HL-60 (cell line): ENCODE measurements around the gene SLC17A3.

Source experiments
- DNase-seq, 2 experiments: peaks; one replicate each; pipeline ENCODE4 v3.0.0-alpha.2; 2010 to 2020; ENCODE audit warnings: low read depth in 1 of 2, low spot score in 1 of 2
- H3K27ac ChIP-seq: fragments of 250-450 bp; sonication (Bioruptor Pico); replicated peaks from 2 replicates; pipeline ENCODE4 v1.5.1; 2020; ENCODE audit warnings: mild to moderate bottlenecking, moderate library complexity
- H3K27me3 ChIP-seq: fragments of 250-450 bp; sonication (Bioruptor Pico); 2 replicates; pipeline ENCODE4 v1.5.1; 2021; ENCODE audit warnings: mild to moderate bottlenecking, moderate library complexity; ENCODE audit not compliant: insufficient read depth, poor library complexity, severe bottlenecking
- H3K4me3 ChIP-seq: replicated peaks from 2 replicates; pipeline ENCODE4 v1.5.1; 2011; ENCODE audit warnings: mild to moderate bottlenecking, control low read depth, low read length; ENCODE audit not compliant: insufficient read depth
- CTCF ChIP-seq: IDR thresholded peaks from one replicate; pipeline ENCODE4 v1.5.1; 2011; ENCODE audit warnings: low read length, control low read depth, inconsistent platforms; ENCODE audit not compliant: insufficient read depth
- GABPA ChIP-seq: IDR thresholded peaks from 2 replicates; pipeline ENCODE4 v1.6.1; 2012; ENCODE audit warnings: low read depth
- POLR2AphosphoS5 ChIP-seq: IDR thresholded peaks from 2 replicates; pipeline ENCODE4 v1.6.1; 2012; ENCODE audit warnings: low read depth
- REST ChIP-seq: IDR thresholded peaks from 2 replicates; pipeline ENCODE4 v1.6.1; 2012; ENCODE audit warnings: low read depth; ENCODE audit not compliant: insufficient replicate concordance
- SPI1 ChIP-seq: IDR thresholded peaks from 2 replicates; pipeline ENCODE4 v1.6.1; 2012; ENCODE audit warnings: low read depth, mild to moderate bottlenecking, borderline replicate concordance

The SLC17A3 gene

GRCh38 chr6:25830458-25830857 lies 43.6 kb downstream of the SLC17A3 start:
- Histone ChIP-seq H3K27ac (no peak overlapping the region), H3K4me3 (no peak overlapping the region), H3K27me3 (no peaks in the 10 kb centered on the region)
- no peak for DNase-seq
- TF ChIP-seq POLR2AphosphoS5: no peak
- no peak for TF ChIP-seq SPI1
- no peak for TF ChIP-seq GABPA
- no peak for TF ChIP-seq REST
- no peak for TF ChIP-seq CTCF

DNA sequence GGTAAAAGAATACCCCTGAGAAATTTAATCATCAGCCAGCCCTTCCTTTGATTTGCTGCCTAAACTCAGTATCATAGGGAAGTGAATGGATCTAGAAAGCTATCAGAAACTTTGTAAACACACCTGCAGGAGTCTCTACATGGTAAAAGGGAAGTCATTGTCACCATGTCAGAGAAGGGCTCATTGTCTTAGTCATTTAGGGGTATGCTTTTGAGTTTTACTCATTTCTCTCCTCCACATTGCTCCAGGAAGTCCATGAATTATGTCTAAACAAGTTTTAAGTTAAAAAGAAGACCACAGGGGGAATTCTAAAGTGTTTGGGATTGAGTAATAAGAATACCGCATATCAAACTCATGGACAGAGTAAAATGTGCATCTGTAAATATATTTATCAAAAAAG lies 44.7 kb downstream of the SLC17A3 start:
- Histone ChIP-seq H3K4me3 (no peak overlapping the region), H3K27me3 (peaks cover 6% of the 10 kb centered on the region), H3K27ac (no peak overlapping the region)
- no peak for DNase-seq
- TF ChIP-seq SPI1: peak; percentile 10; the same call in 1 of the 2 replicates
- TF ChIP-seq GABPA: no peak

DNA sequence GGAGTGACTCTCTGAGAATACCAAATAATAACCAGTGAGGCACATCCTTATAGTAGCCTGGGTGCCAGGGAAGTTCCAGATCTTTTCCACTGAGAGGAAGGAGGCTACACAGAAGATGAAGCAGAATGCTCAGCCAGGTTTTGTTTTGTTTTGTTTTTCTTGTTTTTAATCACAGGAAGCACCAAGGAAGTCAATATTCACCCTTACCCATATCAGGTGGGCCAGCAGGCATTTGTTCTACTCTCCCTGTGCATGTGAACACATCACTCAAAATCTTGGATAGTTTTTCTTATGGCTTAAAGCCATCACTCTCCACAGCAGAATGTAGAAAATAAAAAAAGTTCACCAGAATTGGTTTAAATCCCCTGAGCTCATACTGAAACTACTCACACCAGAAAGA lies 52.7 kb downstream of the SLC17A3 start:
- TF ChIP-seq POLR2AphosphoS5 (no peak), GABPA (no peak), SPI1 (no peak)
- H3K4me3 ChIP-seq: no peak overlapping the region
- peaks cover 6% of the 10 kb centered on the region for H3K27me3 ChIP-seq
- no peak overlapping the region for H3K27ac ChIP-seq
- no peak for DNase-seq

- Histone ChIP-seq H3K27ac (no peak overlapping the region), H3K4me3 (no peak overlapping the region), H3K27me3 (no peaks in the 10 kb centered on the region)
- DNase-seq: no peak
- no peak for TF ChIP-seq REST
- no peak for TF ChIP-seq CTCF
- no peak for TF ChIP-seq POLR2AphosphoS5
- no peak for TF ChIP-seq GABPA
- TF ChIP-seq SPI1: no peak
These were observed 57.8 kb downstream of the SLC17A3 start for GRCh38 chr6:25816252-25816651.

DNA sequence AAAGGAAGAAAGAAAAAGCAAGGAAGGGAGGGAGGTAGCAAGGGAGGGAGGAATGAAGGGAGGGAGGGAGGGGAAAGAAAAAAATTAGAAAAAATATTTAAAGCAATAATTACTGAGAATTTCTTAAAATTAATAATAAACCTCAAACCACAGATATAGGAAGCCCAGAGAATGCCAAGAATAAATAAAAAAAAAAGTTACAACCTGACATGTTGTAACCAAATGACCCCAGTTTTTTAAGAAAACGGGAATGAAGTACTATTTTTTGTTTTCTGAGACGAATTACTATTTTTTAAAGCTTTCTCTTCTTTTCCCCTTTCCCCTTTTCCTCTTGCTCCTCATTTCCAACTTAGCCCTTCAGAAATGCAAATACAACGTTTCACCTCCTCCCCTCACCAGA lies 58.8 kb downstream of the SLC17A3 start:
- no peak for TF ChIP-seq GABPA
- no peak for TF ChIP-seq POLR2AphosphoS5
- no peak for TF ChIP-seq SPI1
- no peak for TF ChIP-seq REST
- TF ChIP-seq CTCF: no peak
- no peak overlapping the region for H3K4me3 ChIP-seq
- H3K27ac ChIP-seq: no peak overlapping the region
- no peak for DNase-seq
- no peaks in the 10 kb centered on the region for H3K27me3 ChIP-seq
